ENCODE measurements around the gene CPEB3. TPM values are rescaled to one million over a fixed set of nuclear protein-coding genes. Genes with fewer than 3 reads are reported as not detected.

The CPEB3 gene
- total RNA-seq, 1 experiment from 2014 or later, result 1.0 TPM

DNA sequence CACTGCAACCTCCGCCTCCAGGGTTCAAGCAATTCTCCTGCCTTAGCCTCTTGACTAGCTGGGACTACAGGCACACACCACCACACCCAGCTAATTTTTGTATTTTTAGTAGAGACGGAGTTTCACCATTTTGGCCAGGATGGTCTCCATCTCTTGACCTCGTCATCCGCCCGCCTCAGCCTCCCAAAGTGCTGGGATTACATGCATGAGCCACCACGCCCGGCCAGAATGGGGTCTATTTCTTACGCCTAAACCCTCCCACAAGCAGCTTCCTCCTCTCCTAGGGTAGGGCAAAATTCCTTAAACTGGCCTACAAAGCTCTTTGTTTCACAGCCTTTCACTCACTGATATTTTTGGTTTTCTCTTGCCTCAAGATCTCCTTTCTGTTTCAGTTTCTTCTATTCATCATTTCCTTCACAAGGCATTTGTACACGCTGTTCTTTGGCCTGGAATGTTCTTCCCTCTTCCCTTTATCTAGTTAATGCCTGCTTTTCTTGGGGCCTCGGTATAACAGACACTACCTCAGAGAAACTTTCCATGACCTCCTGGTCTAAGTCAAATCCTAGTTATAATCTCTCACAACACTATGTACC is 6.7 kb downstream of the CPEB3 start:
- H3K27ac ChIP-seq (ENCODE audit: insufficient read length, low read depth, low read length), result no peak overlapping the region
- no peak overlapping the region for H2AFZ ChIP-seq (ENCODE audit: low read length)
- Mint-ChIP-seq H3K4me1 (peaks cover 0 to 4% of the 10 kb centered on the region in 2 experiments; a peak in 2 of 4 replicates), H3K4me3 (no peak overlapping the region), H3K9me3 (no peaks in the 10 kb centered on the region; a peak in 1 of 5 replicates), H3K27ac (peak overlapping the region in 1 of 3 experiments; percentile 26; a peak in 2 of 7 replicates), H3K36me3 (ENCODE audit: insufficient read depth in 1 of 3, low read depth in 3 of 3) (no peaks in the 10 kb centered on the region), H3K27me3 (ENCODE audit: low read depth) (no peaks in the 10 kb centered on the region)
- no peak overlapping the region for H3K4ac ChIP-seq (ENCODE audit: low read depth, low read length)
- no peaks in the 10 kb centered on the region for H3K79me2 ChIP-seq (ENCODE audit: insufficient read depth, low read length)
- H3K79me1 ChIP-seq (ENCODE audit: insufficient read depth, low read depth, low read length, poor library complexity, severe bottlenecking), result no peaks in the 10 kb centered on the region
- DNase-seq, result no peak
- H3T11ph ChIP-seq (ENCODE audit: low read length), result no peak overlapping the region
- H2BK15ac ChIP-seq (ENCODE audit: low read depth, low read length), result no peak overlapping the region
- no peak overlapping the region for H2AK5ac ChIP-seq (ENCODE audit: insufficient read length, low read length)
- H2BK12ac ChIP-seq (ENCODE audit: insufficient read length, low read depth, low read length), result no peak overlapping the region
- no peak overlapping the region for H3K56ac ChIP-seq (ENCODE audit: insufficient read length, low read depth, low read length)
- no peak overlapping the region for H4K91ac ChIP-seq (ENCODE audit: insufficient read length, low read depth, low read length)
- H3K23me2 ChIP-seq (ENCODE audit: insufficient read length, low read depth, low read length, poor library complexity, severe bottlenecking), result no peaks in the 10 kb centered on the region
- no peak overlapping the region for H4K8ac ChIP-seq (replicated peaks; ENCODE audit: insufficient read length, low read depth, low read length)
- TF ChIP-seq, protein P1, sequence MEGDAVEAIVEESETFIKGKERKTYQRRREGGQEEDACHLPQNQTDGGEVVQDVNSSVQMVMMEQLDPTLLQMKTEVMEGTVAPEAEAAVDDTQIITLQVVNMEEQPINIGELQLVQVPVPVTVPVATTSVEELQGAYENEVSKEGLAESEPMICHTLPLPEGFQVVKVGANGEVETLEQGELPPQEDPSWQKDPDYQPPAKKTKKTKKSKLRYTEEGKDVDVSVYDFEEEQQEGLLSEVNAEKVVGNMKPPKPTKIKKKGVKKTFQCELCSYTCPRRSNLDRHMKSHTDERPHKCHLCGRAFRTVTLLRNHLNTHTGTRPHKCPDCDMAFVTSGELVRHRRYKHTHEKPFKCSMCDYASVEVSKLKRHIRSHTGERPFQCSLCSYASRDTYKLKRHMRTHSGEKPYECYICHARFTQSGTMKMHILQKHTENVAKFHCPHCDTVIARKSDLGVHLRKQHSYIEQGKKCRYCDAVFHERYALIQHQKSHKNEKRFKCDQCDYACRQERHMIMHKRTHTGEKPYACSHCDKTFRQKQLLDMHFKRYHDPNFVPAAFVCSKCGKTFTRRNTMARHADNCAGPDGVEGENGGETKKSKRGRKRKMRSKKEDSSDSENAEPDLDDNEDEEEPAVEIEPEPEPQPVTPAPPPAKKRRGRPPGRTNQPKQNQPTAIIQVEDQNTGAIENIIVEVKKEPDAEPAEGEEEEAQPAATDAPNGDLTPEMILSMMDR (conservative IDR thresholded peaks at IDR 0.05), result no peak
- H4K5ac ChIP-seq (ENCODE audit: insufficient read length, low read depth, low read length), result no peak overlapping the region
- no peak overlapping the region for H3K9ac ChIP-seq (ENCODE audit: extremely low read depth, insufficient read length, low read length)
- H2BK5ac ChIP-seq (ENCODE audit: insufficient read length, low read length), result no peak overlapping the region
- H3K4me2 ChIP-seq (ENCODE audit: insufficient read depth, insufficient read length, low read length), result no peak overlapping the region
- H3K14ac ChIP-seq (ENCODE audit: insufficient read depth, low read length), result no peak overlapping the region
- H2BK120ac ChIP-seq (ENCODE audit: low read depth, low read length, poor library complexity, severe bottlenecking), result no peak overlapping the region
- H3K18ac ChIP-seq (ENCODE audit: insufficient read length, low read depth, low read length), result no peak overlapping the region
- no peaks in the 10 kb centered on the region for H3K9me3 ChIP-seq (ENCODE audit: control insufficient read depth, low read depth, low read length)
- no CpG with 5 or more reads among the region's 10 CpGs for WGBS (ENCODE audit: extremely low coverage, insufficient read length, low lambda C conversion rate)
- H2BK20ac ChIP-seq (ENCODE audit: low read depth, low read length, poor library complexity, severe bottlenecking), result no peak overlapping the region
- no peaks in the 10 kb centered on the region for H4K20me1 ChIP-seq (ENCODE audit: control insufficient read depth, insufficient read depth, insufficient read length)
- no peaks in the 10 kb centered on the region for H3K27me3 ChIP-seq (ENCODE audit: insufficient read depth, low read length)
- no peak overlapping the region for H3K23ac ChIP-seq (ENCODE audit: insufficient read length, low read depth, low read length)
- no peaks in the 10 kb centered on the region for H3K4me1 ChIP-seq (ENCODE audit: insufficient read depth, low read length)
